NCI-H187 treated with DMSO at 0.1 percent for 48 hours (cell line): Measurements from ENCODE around the gene DAPK2.

ENCODE experiments used
- DNase-seq: peaks from one replicate; lab custom pipeline; 2025; lab: John Stamatoyannopoulos, UW

DAPK2 gene

DNA sequence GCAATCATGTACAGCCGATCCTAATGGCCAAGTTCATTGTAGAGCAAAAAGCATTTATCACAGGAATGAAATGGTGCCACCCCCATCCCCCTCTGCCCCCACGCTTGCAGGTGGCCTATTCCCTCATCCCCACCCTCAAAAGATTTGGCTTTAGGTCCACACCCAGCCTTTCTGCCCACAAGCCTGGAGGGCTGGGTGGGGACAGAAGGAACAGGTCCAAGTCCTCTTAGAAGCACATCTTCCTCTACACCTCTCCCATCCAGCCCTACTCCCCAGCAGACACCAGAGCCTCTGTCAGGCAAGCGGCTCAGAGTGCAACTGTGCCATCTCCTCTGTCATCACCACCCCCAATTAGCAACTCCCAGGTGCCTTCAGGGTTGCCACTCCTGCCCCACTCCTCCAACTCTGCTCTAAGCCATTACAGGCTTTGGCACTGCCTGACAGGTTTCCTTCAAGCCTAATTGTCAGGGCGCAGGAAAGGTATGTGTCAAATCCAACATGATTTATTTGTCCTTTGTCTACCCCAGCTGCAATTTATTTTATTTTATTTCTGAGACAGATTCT lies 49.4 kb downstream of the DAPK2 start:
- DNase-seq = no peak

DNA sequence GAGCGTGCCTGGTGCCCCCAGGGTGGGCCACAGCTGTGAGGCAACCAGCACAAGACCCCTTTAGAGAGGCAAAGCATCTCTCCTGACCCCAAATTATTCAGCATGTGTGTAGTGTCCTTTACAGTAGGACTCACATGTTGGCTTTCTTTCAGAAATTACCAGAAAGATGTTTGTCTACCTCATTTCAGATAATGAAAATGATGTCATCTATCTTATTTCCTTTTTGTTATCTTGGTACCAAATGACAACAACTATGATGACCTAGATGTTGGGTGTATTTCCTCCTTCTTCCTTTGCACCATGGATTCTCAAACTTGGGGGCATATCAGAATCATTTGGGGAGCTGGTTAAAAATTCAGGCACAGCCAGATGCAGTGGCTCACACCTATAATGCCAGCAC lies 50.5 kb downstream of the DAPK2 start:
- no peak for DNase-seq

DNA sequence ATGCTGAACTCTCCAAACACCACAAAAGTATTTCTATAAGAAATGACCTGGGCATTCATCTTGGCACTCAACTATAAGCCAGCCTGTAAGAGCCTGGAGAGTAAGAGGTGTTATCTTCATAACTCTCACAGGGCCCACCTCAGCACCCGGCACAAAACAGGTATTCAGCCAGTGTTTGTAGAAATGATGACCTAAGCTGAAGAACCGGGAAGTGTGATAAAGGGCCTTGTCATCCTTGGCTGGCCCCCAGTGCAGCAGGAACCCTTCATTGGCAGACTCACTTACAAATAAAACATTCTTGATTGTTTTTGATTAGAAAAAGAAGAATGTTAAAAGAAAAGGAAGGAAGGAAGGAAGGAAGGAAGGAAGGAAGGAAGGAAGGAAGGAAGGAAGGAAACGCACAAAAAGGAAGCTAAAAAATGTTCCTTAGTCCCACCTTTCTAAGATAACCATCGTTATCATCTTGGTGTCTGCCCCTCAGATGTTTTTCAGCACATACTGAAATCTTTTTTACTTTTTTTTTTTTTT lies 52.1 kb downstream of the DAPK2 start:
- DNase-seq = no peak

DNA sequence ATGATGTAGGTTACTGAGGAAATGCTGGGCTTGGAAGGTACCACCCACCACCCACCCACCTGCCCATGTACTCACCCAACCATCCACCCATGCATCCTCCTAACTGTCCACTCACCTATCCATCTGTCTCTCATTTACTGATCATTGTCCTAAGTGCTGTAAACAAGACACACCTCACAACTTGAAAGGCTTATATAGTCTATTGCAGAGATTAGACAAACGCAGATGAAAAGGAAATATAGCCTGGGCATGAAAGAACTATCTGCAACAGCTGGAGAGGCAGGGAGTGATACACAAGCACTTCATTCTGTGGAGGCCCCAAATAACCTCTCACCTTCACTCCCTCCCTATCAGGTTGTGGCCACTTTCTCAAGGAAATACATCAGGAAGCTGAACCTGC lies 54.0 kb downstream of the DAPK2 start:
- no peak for DNase-seq

DNA sequence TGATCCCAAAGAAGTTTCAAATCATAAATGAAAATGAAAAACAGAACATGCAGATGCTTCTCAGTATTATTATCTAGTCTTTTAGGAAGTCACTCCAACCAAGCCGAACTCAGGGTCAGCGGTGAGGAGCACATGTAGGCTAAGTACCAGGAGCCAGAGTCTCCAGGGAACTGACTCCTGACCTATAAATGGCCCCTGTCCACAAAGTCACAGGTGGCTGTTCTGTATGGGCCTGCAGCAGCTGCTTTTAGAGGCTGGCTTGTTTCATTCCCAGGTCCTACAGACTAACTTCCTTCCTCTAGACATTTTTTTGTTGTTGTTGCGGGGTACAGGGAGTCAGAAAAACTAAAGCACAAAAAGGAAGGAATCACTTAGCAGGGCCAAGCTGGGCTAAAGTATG lies 54.6 kb downstream of the DAPK2 start:
- no peak for DNase-seq

DNA sequence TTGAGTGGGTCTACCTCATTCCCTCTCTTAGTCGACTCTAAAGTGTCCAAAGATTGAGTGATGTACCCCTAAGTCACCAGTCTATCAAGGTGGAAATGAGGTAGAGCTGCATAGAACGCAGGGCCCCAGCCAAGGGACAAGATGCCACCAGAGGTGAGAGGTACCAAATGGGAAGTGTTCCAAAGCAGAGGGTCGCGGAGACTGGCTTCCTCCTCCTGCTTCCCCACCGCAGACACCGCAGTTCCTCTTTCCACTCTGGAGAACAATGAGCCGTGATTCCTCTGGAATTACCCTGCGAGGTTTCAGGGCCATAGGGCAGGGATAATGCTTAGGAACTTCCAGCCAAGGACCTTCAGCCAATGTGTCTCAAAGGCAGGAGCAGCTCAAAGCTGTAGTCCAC lies 55.8 kb downstream of the DAPK2 start:
- DNase-seq = no peak

DNA sequence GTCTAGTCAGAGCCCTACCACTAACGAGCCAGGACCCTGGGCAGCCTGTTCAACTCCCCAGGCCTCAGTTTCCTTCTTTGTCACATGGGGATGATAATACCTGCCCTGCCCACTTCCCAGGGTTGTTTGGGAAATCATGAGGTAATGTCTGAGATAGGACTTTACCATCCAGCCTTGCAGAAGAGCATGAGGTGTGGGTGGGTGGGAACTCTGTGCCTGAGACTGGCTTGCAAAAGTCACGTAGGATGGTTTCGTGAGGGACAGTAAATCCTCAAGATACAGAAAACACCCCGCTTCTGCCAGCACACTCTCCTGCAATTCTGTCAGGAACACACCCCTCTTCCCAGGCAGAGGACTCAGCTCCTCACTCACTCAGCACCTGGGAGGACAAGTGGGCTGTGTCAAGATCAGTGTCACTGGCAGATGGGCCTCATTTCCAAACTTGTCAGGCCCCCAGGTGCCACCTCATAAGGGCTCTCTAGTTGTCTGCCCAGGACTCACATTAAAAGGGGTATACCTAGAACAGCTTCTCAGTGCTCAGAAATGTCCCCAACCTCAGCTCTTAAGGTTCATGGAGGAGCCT lies 58.4 kb downstream of the DAPK2 start:
- no peak for DNase-seq

DNA sequence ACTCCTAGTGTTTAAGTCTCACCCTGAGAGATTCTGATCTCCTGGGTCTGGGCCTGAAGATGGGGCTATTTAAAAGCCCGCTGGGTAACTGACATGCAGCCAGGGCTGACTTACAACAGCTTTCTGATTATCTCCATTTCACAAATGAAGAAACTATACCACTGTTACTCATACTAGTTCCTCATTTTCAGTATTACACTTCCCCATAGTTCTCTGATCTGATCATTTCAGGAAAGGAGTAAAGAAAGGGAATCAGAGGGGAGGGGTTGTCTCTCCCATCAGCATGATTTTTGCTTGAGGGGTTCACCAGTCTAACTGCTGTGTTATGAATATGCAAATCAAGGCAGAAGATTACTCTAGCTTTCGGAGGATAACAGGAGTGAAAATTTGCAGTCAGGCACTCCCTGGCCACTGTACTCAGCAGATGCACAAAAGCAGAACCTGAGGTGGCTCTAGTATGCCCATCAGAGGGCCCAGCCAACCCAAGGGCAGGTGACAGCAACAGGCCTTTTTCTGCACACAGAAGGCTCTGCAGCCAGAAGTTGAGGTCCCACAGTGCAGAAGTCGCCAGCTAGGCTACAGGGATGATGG lies 59.4 kb downstream of the DAPK2 start:
- no peak for DNase-seq

DNA sequence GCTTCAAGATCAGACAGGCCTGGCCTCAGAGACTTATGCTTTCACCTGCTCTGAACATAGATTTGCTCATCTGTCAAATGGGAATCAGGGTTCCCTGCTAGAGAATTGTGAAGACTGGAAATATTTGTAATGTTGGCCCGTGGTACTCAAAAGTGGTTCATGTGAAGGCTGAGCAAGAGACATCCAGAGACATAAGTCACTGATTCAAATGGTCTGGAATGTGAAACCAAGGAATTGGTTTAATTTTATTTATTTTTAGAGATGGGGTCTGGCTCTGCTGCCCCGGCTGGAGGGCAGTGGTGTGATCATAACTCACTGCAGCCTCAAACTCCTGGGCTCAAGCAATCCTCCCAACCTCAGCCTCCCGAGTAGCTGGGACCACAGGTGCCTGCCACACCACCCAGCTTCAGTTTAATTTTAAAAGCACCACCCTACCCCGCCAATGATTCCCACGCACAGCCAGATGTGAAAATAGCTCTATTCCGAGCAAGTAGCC lies 60.1 kb downstream of the DAPK2 start:
- no peak for DNase-seq

DNA sequence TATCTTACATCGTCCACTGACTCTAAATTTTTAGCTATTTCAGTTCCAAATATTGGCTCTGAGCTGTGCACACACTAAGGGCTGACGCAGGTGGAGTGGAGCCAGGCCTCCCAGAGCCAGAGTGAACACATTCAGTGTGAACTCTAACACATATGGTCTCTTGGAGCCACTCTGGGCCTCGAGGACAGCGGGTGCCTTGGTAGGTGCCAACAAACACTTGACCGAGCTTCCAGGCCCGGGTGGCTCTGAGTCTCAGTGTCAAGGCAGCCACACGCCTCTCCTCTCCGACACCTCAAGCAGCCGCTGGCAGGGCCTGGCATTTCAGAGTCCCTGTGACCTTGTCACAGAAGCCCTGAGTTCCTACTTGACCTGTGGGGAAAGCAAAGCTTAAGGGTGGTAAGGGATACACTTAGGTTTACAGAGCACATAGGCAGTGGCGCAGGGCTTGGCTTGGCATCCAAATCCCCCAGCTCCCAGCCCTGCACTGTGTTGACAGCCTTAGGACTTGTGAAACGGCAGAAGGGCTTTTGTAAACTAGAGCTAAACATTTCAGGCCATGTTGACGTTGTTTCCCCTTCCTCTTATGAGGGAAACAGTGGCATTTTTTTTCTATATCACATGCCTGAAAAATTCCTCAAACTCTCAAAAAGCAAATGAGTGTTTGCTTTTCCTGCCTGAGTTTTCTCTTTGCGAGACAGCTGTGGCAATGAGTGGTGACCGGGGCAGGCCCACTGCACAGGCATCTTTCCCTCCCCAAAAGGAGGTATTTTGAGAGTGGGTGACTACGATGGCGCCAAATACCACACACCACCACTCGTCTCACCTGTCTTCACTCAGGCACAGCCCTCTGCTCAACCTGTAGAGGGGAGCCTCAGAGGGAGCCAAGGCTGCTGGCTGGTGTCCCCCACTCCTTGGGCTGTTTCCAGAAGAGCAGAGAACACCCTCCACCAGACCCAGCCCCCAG lies 60.8 kb downstream of the DAPK2 start:
- DNase-seq = no peak

DNA sequence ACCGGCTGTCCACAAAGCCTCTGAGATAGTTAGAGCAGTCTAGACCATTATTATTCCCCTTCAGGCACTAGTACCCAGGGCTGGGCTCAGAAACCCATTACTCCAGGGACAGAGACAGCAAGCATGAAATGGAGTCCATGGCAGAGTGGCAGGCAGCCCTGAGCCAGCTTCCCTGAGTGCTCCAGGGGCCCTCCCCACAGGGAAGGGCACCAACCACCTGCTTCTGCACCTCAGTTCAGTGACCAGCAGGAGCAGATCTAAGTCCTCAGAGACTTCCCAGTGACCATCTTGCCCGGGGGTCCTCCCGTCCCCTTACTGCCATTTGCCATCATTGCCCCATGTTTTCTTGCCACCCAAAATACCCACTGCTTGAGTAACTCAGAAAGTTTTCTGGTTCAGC lies 62.0 kb downstream of the DAPK2 start:
- no peak for DNase-seq

DNA sequence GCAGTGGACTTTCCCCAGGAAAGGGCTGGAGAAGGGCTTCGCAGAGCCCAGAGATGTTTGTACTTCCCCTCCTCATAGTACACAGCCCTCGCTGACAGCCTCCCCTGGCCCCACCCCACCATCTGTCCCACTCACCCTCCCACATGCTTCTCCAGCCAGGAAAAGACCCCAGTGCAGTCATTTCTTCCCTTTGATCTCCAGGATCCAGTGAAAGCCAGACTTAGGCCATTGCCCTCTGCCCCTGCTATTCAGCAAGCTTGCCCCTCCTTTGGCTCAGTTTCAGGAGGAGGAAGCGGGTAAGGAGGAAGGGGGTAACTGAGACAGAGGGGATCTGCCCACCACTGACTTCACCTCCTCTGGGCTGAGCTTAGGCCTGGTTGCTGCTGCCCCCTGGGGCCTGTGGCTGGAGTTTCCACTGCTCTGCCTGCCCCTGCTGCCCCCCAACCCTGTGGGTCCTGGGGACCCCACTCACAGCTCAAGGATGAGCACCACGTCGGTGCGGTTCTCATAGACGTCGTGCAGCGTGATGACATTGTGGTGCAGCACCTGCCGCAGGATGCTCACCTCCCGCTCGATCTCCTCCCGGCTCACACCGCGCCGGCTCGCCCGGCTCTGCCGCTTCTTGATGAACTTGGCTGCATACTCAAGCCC lies 63.1 kb downstream of the DAPK2 start:
- DNase-seq = no peak

DNA sequence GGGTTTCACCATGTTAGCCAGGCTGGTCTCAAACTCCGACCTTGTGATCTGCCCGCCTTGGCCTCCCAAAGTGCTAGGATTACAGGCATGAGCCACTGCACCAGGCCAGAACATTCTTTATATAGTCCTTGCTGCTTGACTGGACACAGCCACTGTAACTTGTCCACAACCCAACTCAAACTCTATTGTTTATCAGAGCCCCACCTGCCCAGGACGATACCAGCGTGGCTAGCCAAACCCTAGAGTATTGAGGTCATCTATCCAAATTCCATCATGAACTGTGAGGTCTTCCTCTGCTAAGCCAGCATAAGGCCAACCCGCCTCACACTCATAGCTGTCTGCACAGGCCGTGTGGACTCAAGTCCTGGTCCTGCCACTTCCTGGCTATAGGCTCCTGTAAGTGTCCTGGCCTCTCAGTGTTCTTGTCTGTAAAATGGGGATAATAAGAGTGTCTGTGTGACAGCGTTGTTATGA lies 63.9 kb downstream of the DAPK2 start:
- DNase-seq = no peak

DNA sequence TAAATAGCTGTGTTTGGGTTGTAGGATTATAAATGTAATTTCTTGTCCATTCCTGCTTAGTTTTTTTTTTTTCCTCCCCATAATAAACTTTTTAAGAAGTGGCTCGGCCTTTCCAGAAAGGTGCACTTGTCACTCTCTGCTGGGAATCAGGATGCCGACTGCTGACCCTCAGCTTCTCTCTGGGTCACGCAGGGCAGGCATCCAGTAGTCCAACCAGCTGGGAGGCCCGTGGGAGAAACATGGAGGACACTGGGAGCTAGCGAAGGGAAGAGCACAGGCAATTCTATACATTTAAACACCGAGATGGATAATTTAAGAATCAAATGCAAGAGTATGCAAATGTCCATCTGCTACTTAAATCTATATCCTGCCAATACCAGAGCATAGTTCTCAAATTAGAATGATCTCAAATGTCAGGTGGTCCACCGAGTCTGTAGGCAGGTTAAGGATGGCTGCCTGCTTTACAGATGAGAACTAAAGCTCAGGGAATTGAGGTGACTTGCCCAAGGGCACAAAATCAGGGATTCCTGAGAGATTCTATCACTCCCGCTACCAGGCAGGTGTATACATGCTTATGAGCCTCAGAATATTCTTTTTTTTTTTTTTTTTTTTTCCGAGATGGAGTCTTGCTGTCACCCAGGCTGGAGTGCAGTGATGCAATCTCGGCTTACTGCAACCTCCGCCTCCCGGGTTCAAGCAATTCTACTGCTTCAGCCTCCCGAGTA lies 64.5 kb downstream of the DAPK2 start:
- no peak for DNase-seq

DNA sequence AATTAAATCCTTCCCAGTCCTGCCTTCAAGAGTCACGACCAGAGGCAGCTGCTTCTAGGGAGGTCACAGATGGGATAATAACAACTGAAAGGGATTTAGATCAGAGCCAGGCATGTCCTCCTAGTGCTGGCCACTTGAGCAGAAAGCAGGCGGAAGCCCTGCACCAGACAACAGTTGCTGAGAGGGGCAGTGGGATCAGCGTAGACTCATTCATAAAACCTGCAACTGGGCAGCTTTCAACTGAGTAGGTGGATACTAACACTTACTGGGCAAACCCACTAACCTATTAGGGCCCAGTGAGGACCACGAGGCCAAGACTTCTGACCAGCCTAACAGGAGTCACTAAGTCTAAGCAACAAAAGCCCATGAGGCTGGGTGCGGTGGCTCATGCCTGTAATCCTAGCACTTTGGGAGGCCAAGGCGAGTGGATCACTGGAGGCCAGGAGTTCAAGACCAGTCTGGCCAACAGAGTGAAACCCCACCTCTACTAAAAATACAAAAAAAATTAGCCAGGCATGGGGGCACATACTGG lies 67.0 kb downstream of the DAPK2 start:
- DNase-seq = no peak

DNA sequence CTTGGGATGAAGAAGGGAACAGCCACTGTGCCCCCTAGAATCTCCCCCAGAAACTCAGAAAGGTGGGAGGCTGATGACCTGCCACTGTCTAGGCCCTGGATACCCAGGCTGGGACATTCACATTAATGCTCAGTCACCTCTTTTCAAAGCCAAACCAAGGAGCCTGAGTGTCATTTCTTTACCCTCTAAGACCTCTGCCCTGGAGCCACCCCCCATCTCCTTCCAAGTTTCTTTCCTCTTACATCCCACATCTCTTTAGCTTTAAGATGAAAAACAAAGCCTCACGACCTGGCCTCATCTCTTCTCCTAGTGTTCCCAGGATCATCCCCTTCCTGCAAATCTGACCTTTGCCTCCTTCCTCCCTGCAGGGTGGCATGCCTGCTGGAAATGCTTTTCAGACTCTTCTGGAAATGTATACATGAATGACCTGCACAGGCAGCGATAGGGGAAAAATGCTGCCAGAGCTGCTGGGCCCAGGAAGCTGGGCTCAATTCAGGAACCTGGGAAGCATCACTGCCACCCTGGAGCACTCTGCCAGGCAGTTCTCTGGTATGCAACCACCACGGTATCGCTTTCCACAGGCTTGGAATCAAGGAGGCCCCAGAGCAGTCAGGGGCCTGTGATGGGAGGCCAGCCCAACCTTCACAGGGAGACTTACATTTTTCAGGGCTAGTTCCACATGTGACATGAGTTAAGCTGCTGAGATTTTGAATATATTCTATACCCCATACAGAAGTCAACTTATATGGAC lies 67.6 kb downstream of the DAPK2 start:
- no peak for DNase-seq

DNA sequence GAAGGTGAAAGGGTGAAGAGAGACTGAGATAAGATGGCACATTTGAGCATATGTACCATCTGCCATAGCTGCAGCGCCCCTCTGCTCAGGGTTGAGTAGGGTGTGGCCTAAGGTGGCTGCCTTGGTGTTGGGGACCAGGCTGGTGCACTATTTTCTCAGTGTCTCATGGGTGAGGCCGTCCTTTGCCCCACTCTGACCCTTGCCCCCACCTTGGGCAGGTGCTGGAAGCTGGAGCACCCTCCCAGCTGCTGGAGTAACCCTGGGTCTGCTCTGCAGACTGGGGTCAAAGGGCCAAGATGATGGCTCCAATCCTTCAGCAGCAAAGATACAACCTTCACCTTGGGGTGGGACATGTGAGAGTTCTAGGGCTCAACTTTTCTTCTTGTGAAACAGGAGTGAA lies 69.2 kb downstream of the DAPK2 start:
- no peak for DNase-seq

DNA sequence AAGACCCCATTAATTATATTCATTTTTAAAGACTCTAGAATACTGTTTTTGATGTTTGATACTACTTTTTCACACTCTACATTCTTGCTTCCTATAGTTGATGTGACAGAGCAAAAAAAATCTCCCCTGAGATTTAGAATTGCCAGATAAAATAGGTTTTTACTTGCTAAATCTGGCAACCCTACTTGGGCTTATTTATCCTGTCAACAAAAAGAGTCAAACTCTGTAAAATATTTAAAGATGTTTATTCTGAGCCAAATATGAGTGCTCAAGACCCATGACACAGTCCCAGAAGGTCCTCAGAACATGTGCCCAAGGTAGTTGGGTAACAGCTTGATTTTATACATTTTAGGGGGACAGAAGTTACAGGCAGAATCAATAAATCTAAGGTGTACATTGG lies 72.3 kb downstream of the DAPK2 start:
- no peak for DNase-seq

DNA sequence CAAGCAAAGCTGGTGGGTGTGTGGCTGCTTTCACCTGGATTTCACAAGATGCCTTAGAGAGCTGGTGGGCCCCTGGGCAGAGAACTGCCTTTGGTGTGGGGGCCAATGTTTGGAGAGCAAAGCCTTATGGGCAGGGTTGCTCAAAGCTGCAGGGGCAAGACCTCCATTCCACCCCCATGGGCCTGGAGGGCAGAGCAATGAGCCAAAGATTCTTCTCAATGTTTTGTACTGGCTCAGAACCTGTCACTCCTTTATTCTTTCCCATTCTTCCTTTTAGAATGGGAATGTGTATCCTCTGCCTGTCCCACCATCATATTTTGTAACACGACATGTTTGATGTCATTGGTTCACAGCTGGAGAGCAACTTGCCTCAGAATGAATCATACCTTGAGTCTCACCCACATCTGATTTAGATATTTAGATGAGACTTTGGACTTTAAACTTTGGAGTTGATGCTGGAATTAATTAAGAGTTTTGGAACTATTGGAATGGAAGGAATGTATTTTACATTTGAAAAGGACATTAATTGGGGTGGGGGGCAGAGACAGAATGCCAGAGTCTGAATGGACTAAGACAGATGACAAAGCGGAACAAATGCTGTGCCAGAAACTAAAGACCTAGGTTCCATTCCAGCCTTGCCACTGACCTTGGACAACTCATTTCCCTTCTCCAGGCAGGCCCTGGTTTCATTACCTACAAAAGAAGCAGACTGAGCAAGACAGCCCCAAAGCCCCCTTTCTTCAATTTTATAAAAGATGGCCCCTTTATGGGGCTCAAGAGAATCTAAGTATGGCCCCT lies 72.9 kb downstream of the DAPK2 start:
- no peak for DNase-seq
